SK-N-SH treated with all-trans-retinoic acid at 6 μM for 48 hours (cell line): ENCODE results near the gene KPNA5.

ENCODE experiments used
- ATAC-seq: fragments of 200-7000 bp; cut with Tn5 transposase; 3 replicates; pipeline ENCODE4 v1.9.1; 2020; ENCODE audit warnings: mild to moderate bottlenecking, moderate library complexity
- ARNTL ChIP-seq: fragments of 450-650 bp; formaldehyde crosslinking; IDR thresholded peaks from 2 replicates; pipeline ENCODE4 v1.5.0; 2020; ENCODE audit warnings: low read depth, mild to moderate bottlenecking, moderate library complexity, borderline replicate concordance
- BACH2 ChIP-seq: fragments of 250-450 bp; sonication (Bioruptor Pico); IDR thresholded peaks from 2 replicates; pipeline ENCODE4 v1.9.0; 2021; ENCODE audit warnings: mild to moderate bottlenecking, borderline replicate concordance
- CREB5 ChIP-seq: fragments of 250-450 bp; sonication (Bioruptor Pico); IDR thresholded peaks from 2 replicates; pipeline ENCODE4 v1.5.1; 2020; ENCODE audit warnings: low read depth, mild to moderate bottlenecking, moderate library complexity
- CSDC2 ChIP-seq: fragments of 250-450 bp; sonication (Bioruptor Pico); IDR thresholded peaks from 2 replicates; pipeline ENCODE4 v1.5.0; 2020; ENCODE audit warnings: mild to moderate bottlenecking, moderate library complexity
- CSRNP3 ChIP-seq: fragments of 250-450 bp; sonication (Bioruptor Pico); IDR thresholded peaks from 2 replicates; pipeline ENCODE4 v1.5.1; 2021; ENCODE audit warnings: mild to moderate bottlenecking, moderate library complexity
- ESRRG ChIP-seq: fragments of 250-450 bp; sonication (Bioruptor Pico); IDR thresholded peaks from 2 replicates; pipeline ENCODE4 v1.6.1; 2021; ENCODE audit warnings: mild to moderate bottlenecking
- GLIS3 ChIP-seq: fragments of 250-450 bp; sonication (Bioruptor Pico); IDR thresholded peaks from 2 replicates; pipeline ENCODE4 v1.5.0; 2020; ENCODE audit warnings: mild to moderate bottlenecking, moderate library complexity
- ISL1 ChIP-seq: fragments of 250-450 bp; sonication (Bioruptor Pico); IDR thresholded peaks from 2 replicates; pipeline ENCODE4 v2.1.2; 2022; ENCODE audit warnings: mild to moderate bottlenecking, moderate library complexity
- OSR1 ChIP-seq: fragments of 250-450 bp; sonication (Bioruptor Pico); IDR thresholded peaks from 2 replicates; pipeline ENCODE4 v1.8.0; 2022; ENCODE audit warnings: moderate library complexity, mild to moderate bottlenecking, inconsistent platforms
- PATZ1 ChIP-seq: fragments of 250-450 bp; sonication (Bioruptor Pico); IDR thresholded peaks from 2 replicates; pipeline ENCODE4 v1.8.0; 2020; ENCODE audit warnings: mild to moderate bottlenecking, moderate library complexity, borderline replicate concordance
- POU6F1 ChIP-seq: fragments of 250-450 bp; sonication (Bioruptor Pico); IDR thresholded peaks from 2 replicates; pipeline ENCODE4 v1.8.0; 2021; ENCODE audit warnings: low read depth, mild to moderate bottlenecking, moderate library complexity, borderline replicate concordance
- PPARA ChIP-seq: fragments of 250-450 bp; sonication (Bioruptor Pico); IDR thresholded peaks from 2 replicates; pipeline ENCODE4 v1.5.0; 2020; ENCODE audit warnings: mild to moderate bottlenecking, borderline replicate concordance
- RARB ChIP-seq: fragments of 250-450 bp; sonication (Bioruptor Pico); IDR thresholded peaks from 2 replicates; pipeline ENCODE4 v1.8.0; 2021; ENCODE audit warnings: mild to moderate bottlenecking, moderate library complexity
- SNAI2 ChIP-seq: fragments of 250-450 bp; sonication (Bioruptor Pico); IDR thresholded peaks from 2 replicates; pipeline ENCODE4 v1.5.0; 2020; ENCODE audit warnings: mild to moderate bottlenecking, moderate library complexity
- TCF4 ChIP-seq: fragments of 250-450 bp; sonication (Bioruptor Pico); IDR thresholded peaks from 2 replicates; pipeline ENCODE4 v1.8.0; 2021; ENCODE audit warnings: mild to moderate bottlenecking, moderate library complexity, borderline replicate concordance
- TOX ChIP-seq: fragments of 250-450 bp; sonication (Bioruptor Pico); IDR thresholded peaks from 2 replicates; pipeline ENCODE4 v1.8.0; 2021; ENCODE audit warnings: mild to moderate bottlenecking, moderate library complexity, borderline replicate concordance
- TSHZ2 ChIP-seq: fragments of 250-450 bp; sonication (Bioruptor Pico); IDR thresholded peaks from 2 replicates; pipeline ENCODE4 v1.5.0; 2020; ENCODE audit warnings: mild to moderate bottlenecking, moderate library complexity
- ZC3H10 ChIP-seq: fragments of 250-450 bp; sonication (Bioruptor Pico); IDR thresholded peaks from 2 replicates; pipeline ENCODE4 v1.5.1; 2021; ENCODE audit warnings: mild to moderate bottlenecking, moderate library complexity
- ZFP3 ChIP-seq: fragments of 250-450 bp; sonication (Bioruptor Pico); IDR thresholded peaks from 2 replicates; pipeline ENCODE4 v1.5.0; 2020; ENCODE audit warnings: mild to moderate bottlenecking, moderate library complexity
- ZNF565 ChIP-seq: fragments of 450-650 bp; formaldehyde crosslinking; conservative IDR thresholded peaks from 2 replicates; pipeline ENCODE4 v1.5.0; 2020; ENCODE audit warnings: low read depth, mild to moderate bottlenecking, moderate library complexity
- ZNF8 ChIP-seq: fragments of 450-650 bp; formaldehyde crosslinking; IDR thresholded peaks from 2 replicates; pipeline ENCODE4 v1.5.0; 2020; ENCODE audit warnings: mild to moderate bottlenecking, moderate library complexity

KPNA5 gene

GRCh38 chr6:116766506-116767176 lies 85.6 kb downstream of the KPNA5 start:
- ATAC-seq: no peak
- TF ChIP-seq PATZ1 (no peak), CREB5 (CRISPR knock-in tag) (no peak), ESRRG (CRISPR knock-in tag) (no peak), OSR1 (CRISPR knock-in tag) (no peak), ARNTL (CRISPR knock-in tag) (no peak), ISL1 (CRISPR knock-in tag) (no peak), ZNF565 (CRISPR knock-in tag) (no peak)

- no peak for ATAC-seq
- no peak for TF ChIP-seq ISL1 (CRISPR knock-in tag)
These were observed 86.7 kb downstream of the KPNA5 start for GRCh38 chr6:116767715-116768114.

GRCh38 chr6:116772450-116772849 lies 91.4 kb downstream of the KPNA5 start:
- TF ChIP-seq ZC3H10 (CRISPR knock-in tag) (no peak), RARB (CRISPR knock-in tag) (no peak), SNAI2 (no peak), CSDC2 (no peak), TCF4 (CRISPR knock-in tag) (no peak), ZNF565 (CRISPR knock-in tag) (no peak), BACH2 (CRISPR knock-in tag) (no peak)
- ATAC-seq: no peak

- no peak for ATAC-seq
- TF ChIP-seq ZNF8 (CRISPR knock-in tag): no peak
- TF ChIP-seq CSRNP3 (CRISPR knock-in tag): no peak
- TF ChIP-seq ZC3H10 (CRISPR knock-in tag): no peak
- TF ChIP-seq ARNTL (CRISPR knock-in tag): no peak
- no peak for TF ChIP-seq POU6F1 (CRISPR knock-in tag)
- no peak for TF ChIP-seq RARB (CRISPR knock-in tag)
- no peak for TF ChIP-seq GLIS3 (CRISPR knock-in tag)
- TF ChIP-seq ZNF565 (CRISPR knock-in tag): no peak
- no peak for TF ChIP-seq CREB5 (CRISPR knock-in tag)
- TF ChIP-seq PPARA (CRISPR knock-in tag): no peak
- TF ChIP-seq ISL1 (CRISPR knock-in tag): no peak
- no peak for TF ChIP-seq CSDC2
- no peak for TF ChIP-seq TOX (CRISPR knock-in tag)
- TF ChIP-seq ZFP3 (CRISPR knock-in tag): no peak
- no peak for TF ChIP-seq TSHZ2 (CRISPR knock-in tag)
- TF ChIP-seq TCF4 (CRISPR knock-in tag): no peak
- TF ChIP-seq BACH2 (CRISPR knock-in tag): no peak
These were observed 92.9 kb downstream of the KPNA5 start for GRCh38 chr6:116773886-116774285.
